ENCODE results near the gene ST7.
"Not testable (repeated sequence)": the region's sequence is repeated elsewhere in the genome, so short reads cannot be mapped to it uniquely, and the experiment has no call there.

Gene ST7

DNA sequence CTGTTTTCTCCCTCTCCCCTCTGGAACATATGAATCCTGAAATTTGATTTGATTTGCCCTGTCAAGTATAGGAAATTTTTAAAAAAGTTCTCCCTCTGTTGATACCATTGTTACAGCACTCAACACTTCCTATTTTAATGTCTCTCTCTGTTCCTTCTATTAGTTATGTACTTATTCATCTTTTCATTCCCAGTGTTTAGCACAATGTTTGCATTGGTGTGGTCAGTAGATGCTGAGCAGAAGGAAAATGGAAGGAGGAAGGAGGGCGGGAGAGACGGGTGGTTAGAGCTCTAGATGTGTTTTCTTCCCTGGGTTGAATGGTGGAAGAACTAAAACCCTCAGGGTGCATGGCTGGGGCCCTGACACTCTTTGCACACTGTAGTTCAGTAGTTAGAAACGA, 290.1 kb downstream of the ST7 start:
- DNase-seq, result no peak

DNA sequence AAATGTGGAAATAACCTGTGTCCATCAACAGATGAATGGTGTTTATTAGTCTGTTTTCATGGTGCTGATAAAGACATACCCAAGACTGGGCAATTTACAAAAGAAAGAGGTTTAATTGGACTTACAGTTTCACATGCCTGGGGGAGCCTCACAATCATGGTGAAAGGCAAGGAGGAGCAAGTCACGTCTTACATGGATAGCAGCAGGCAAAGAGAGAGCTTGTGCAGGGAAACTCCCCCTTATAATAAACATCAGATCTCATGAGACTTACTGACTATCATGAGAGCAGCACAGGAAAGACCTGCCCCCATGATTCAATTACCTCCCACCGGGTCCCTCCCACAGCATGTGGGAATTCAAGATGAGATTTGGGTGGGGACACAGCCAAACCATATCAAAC, 292.4 kb downstream of the ST7 start:
- DNase-seq, result not testable (repeated sequence)

DNA sequence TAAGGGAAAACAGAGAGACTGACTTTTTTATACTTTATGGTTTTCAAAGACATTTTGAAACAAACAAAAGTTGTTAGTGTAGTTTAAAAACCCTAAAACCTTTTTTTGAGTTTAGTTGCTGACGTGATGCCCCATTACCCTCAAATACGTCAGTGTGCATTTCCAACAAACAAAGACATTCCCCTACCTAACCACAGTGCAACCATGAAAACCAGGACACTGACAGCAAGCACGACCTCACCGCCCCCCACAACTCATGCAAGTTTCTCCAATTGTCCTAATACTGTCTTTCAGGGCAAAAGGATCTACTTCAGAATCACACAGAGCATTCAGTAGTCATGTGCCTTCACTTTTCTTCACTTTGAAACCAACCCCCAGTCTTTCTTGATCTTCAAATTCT, 294.5 kb downstream of the ST7 start:
- DNase-seq, result no peak

DNA sequence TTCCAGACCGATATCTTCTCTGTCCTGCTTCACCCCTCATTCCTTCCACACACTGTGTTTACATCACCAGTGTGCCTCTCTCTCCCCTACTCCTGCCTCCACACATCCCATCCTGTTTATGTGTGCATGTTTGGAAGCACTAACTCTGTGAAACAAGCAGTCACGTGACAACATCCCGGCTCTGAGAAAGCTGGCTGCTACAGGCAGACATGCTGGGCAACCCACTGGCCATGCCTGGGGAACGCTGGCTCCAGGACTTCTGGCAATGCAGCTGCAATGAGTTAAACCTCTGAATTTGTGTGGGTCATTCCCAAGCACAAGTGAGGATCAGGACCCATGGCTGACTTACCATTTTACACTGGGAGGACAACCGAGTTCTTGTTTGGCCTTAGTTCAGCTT, 295.5 kb downstream of the ST7 start:
- DNase-seq, result no peak

DNA sequence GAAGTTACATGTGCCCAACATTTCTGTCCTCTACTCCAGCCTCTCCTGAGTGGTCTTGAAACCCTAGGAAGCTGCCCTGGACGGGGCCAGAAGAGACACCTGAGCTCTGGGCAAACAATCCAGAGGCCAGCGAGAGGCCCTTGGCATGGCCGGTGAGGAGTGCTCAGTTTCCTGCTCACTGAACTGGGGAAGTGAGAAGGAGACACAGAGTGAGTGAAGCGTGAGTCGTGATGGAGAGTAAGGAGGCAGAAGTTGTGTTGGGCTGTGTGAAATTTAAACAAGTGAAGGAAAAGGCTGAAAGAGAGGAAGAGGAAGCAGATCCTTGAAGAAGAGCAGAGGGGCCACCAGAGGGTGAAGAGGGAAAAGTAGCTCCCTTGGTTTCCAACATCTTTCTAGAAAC, 296.4 kb downstream of the ST7 start:
- DNase-seq, result no peak

DNA sequence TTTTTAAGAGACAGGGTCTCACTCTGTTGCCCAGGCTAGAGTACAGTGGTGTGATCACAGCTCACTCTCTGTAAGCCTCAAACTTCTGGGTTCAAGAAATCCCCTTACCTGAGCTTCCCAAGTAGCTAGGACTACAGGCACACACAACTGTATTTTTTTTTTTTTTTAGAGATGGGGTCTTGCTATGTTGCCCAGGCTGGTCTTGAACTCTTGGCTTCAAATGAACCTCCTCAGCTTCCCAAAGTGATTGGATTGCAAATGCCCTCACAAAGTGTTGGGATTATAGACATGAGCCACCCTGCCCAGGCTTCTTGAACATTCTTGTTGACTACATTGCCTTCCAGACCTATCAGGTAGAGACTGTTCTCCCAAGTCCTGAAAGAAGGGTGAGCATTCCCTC, 296.9 kb downstream of the ST7 start:
- DNase-seq, result no peak

DNA sequence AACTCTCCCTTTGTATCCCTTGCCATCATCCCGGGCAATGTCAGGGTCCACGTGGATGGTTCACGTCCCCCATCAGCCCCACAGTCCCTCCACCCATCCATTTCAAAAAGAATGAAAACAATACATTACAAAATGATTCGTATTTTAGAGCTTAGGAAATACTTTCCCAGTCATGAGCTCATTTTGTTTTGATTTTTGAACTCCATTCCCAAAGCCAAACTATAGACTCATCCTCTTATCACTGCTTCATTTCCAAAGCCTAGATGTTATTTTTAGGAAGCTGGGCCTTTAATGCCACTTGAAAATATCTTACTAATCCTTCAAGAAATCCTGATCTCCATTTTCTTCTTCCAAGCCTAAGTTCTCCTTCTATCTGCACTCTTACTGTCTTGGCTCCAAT, 297.5 kb downstream of the ST7 start:
- no peak for DNase-seq

DNA sequence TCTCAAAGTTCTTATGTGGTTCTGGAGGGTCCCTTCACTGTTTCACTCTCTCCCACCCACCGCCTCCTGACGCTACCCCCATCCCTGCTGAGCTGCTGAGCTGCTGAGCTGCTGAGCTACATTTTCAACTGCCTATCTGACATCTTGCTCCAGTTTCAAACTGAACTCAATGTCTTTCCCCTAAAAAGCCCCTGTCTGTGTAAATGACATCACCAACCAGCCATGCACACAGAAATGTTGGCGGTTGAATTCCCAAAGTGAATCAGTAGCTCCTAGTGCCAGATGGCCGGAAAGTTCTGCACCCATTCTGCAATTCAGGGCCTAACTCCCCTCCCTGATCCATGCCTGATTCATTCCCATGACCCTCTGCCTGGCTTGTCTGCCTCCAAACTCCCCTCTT, 298.4 kb downstream of the ST7 start:
- DNase-seq, result no peak

DNA sequence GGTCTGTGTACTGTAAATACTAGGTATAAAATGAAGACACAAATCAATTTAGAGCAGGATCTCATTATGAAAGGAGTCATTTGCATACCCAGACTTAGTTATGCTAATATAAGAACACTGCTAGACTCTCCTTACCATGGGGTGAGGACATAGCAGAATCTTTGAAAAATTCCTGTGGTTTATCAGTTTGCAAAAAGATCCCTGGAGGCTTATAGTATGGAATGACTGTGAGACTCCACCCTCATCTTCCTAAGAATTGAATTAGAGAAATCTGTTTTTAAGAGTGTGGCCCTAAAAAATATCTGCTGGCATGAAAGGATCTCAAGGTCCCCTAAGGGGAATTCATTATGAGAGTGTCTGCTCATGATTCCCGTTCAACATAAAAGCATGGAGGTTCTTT, 306.3 kb downstream of the ST7 start:
- no peak for DNase-seq

DNA sequence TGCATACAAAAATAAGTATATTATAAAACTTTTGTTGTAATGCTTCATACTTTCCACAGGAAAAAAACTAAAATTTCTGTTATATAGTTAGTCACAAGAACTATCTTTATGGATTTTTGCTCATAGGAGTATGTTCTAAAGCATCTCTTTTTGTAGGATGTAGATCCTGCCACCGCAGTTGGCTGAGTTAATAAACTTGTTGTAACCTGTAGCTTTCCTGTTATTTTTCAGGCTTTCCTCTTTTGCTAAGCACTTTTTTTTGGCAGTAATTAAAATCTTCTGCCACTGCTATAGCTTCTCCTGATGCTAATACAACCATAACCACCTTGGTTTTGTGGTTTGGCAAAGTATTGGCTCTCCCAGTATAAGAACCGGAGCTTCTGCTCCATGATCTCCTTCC, 309.2 kb downstream of the ST7 start:
- DNase-seq, result no peak

DNA sequence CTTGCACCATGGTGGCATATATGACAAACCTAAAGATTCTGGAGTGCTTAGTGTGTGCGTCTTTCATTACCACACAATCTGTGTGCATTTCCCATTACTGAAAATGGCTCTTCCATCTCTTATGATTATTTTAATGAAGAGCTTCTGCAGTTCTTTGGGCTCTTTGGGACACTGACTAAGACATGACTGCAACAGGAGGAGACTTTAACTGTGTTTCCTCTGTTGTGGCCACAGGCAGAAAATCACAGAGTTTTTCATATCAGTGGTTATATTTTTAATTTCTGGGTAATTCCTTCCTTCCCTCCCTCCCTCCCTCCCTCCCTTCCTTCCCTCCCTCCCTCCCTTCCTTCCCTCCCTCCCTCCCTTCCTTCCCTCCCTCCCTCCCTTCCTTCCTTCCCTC, 311.4 kb downstream of the ST7 start:
- DNase-seq, result no peak

DNA sequence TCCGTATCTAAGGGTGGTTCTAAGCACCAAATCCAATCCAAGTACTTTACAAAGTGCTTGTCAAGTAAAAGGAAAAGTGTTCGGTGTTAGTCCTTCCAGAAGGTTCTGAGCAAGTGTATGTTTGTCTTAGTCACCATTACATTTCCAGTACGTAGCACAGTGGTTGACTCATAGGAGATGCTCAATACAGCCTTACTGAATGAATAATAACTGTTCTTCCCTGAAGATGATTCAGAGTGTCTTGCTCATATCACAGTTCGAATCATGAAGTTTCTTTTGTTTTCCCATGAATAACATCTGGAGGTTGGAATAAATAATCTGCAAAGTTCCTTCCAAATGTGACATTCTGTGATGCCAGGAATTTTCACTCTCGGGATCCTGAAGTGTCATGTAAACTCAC, 316.1 kb downstream of the ST7 start:
- no peak for DNase-seq

DNA sequence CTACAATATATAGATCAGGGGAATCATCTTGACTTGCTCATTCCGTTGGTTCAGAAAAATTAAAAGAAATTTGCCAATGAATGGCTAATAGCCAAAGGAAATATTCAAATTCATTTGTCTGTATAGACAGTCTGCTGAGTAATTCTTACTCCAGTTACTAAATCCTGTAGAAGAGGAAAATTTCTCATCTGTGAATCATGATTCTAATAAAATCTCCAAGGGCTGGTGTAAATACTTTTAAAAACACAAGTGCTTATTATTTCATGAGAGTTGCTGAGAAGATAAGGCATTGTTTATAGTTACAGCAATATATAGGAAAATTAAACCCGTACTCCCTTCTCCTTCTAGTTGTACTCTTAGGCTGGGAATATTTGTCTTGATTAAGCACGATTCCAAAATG, 316.6 kb downstream of the ST7 start:
- no peak for DNase-seq

DNA sequence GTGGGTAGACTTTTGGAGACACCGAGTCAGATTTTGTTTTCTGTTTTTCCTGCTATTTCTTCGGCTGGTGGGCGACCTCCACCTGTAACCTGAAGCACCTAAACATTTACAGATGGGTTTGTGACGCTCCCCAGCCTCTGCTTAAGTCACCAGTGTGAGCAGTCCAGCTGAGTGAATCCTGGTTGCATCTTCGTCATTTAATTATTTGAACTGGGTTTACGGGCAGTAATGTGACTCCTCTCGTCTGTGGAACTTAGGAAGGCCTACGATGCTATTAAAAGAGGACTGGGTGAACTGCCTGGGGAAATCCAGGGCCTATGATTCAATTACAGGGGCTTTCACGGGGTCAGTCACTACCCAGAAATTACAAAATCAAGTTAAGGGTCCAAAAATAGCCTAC, 317.1 kb downstream of the ST7 start:
- no peak for DNase-seq

DNA sequence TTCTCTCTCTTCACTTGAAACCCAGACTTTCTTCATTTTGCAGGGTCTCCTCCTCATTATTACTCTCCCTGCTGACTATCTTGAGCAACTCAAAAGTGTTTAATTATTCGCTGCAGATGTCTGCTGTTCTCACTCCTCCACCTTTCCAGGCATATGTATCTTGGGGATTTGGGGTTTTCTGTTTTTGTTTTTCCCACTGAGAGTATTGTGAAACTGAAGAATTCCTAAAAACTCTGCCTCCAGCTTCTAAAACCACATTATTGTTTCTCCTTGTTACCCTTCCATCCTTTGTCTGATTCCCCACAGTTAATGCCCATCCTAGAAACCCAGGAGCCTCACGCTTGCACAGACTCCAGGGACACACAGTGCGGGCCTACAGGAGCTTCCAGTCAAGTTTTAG, 318.3 kb downstream of the ST7 start:
- no peak for DNase-seq

DNA sequence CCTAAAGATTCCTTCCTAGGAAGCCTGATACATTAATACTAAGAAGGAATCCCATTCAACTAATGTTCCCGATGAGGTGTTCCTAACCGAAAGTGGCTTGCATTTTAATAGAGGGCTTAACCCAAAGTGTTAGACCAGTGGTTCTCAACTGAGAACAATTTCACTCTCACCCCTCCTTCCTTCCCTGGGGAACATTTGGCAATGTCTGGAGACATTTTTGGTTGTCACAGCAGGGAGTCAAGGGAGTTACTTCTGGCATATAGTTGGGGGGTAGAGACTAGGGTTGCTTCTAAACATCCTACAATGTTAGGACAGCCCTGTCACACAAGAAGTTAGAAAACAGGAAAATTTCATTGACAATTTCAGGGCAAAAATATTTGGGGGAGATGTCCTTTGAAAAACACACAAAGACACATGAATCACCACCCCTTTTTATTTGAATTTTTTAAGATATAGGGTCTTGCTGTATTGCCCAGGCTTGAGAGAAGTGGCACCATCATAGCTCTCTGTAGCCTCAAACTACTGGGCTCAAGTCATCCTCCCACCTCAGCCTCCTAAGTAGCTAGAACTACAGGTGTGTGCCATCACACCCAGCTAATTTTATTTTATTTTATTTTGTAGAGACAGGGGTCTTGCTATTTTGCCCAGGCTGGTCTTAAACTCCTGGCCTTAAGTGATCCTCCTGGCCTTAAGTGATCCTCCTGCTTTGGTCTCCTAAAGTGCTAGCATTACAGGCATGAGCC, 318.9 kb downstream of the ST7 start:
- no peak for DNase-seq

DNA sequence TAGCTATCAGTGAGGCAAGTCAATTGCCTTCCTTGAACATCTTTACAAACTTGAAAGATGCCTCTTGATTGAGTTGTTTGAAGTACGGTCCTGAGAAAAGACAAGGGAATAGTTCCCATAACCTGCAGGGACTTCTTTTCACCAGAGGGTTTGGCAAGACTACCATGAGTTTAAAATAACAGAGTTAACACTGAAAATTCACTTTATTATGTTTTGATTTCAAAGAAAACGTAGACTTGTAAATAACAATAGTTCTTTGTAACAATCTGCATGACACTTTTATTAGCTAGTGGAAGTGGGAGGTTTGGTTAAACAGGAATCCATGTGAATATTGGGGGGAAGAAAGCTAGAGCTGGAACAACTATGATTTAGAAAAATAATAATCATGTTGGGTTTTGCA, 320.0 kb downstream of the ST7 start:
- DNase-seq, result no peak

DNA sequence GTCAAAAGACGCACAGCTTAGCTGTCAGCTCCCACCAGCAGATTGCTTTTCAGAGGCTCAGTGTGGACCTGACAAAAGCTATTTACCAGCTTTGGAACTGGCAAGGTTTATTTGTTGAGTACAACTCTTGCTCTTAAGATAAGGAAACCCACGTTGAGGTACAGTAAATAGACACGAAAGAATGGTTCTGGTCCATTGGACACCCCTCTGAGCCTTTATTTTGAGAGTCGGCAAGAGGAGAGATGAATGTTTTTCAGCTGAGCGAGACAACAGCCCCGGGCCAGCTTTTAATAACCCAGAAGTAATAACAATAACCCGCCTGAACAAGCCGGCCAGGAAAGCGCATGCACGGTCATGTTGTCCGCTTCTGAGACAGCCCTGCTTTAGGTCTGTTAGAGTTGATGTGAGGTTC, 320.5 kb downstream of the ST7 start:
- DNase-seq, result no peak

DNA sequence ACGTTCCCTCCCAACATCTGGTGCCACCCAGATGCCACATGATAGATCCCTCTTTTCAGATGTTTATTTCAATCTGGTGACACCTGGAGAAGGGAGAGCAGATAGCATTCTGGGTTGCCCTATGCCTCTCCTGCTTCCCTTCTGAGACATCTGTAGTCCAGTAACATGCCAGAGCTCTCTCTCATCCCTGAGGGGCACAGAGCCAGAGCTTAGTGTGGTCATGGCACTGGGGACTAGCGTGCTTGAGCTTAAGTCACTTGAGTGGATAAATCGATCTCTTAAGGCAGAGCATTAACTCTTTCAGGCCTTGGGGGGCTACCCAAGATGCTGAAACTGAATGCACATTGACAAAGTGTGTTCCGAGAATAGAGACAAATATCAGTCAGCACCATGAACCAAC, 321.6 kb downstream of the ST7 start:
- DNase-seq, result no peak

DNA sequence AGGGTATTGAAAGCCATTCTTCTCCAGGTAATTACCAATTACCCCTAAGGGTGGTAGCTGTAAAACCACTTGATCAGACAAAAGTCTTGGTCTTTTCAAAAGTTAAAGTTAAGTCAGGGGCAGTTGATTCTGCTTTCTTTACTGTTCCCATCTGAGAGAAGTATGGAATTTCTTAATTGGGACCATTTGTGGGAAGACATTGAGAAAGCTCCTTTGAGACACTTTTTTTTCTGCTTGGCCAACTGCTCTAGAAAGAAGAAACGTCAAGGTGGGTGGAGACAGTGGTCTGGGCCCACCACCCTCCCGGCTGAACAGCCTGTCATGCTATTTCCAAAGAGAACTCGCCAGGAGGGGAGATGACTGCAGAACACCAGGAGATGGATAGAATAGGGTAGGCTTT, 324.3 kb downstream of the ST7 start:
- DNase-seq, result no peak

DNA sequence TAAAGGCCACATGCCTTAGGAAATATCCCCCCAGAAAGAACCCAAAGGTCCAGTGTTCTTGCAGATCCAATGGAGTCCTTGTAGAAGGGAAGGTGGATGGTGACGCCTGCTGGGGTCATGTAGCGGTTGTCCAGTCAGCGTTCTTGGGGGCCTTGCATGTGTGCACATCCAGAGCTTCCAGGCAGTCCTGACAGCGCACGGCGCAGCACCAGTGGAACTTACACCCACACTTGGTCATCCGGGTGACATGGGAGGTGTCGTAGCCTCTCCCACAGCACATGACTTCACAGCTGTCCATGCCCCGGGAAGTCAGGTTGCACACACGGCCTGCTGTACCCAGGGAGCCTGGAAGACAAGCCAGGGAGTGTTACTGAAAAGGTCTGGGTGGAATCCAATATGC, 324.7 kb downstream of the ST7 start:
- DNase-seq, result no peak

DNA sequence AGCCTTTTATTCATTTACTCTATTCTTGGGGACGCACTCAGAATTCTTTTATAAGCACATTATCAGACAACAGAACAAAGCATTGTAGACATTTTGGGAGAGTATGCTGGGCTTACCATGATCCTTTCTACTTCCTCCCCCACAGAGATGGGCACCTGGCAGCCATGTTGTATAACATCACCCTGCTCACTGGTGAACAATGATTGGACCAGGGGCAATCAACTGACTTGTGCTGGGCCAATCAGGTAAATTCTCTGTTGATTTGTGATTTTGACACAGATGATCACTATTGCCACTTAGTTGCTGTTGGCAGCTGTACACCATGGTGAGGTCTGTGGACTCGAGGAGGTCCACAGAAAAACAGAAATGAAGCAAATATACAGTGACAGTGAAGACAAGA, 325.9 kb downstream of the ST7 start:
- DNase-seq, result no peak

Data from cortex of kidney (tissue), 1 donor.